Astrocyte (in vitro differentiated cells and primary cell): ENCODE measurements around the gene NACA2.

ENCODE experiments used
- EZH2 ChIP-seq: IDR thresholded peaks from 2 replicates; pipeline ENCODE4 v1.6.1; 2012; ENCODE audit warnings: mild to moderate bottlenecking, low read length, inconsistent platforms; ENCODE audit not compliant: insufficient read depth
- TF ChIP-seq, protein P1 (sequence below): IDR thresholded peaks from 2 replicates; pipeline ENCODE4 v1.5.1; 2011; ENCODE audit warnings: low read depth, mild to moderate bottlenecking, inconsistent platforms, low read length, moderate library complexity; ENCODE audit not compliant: insufficient read depth

GRCh38 chr17:61619493-61619892 lies 28.5 kb upstream of the NACA2 start:
- TF ChIP-seq, protein P1, sequence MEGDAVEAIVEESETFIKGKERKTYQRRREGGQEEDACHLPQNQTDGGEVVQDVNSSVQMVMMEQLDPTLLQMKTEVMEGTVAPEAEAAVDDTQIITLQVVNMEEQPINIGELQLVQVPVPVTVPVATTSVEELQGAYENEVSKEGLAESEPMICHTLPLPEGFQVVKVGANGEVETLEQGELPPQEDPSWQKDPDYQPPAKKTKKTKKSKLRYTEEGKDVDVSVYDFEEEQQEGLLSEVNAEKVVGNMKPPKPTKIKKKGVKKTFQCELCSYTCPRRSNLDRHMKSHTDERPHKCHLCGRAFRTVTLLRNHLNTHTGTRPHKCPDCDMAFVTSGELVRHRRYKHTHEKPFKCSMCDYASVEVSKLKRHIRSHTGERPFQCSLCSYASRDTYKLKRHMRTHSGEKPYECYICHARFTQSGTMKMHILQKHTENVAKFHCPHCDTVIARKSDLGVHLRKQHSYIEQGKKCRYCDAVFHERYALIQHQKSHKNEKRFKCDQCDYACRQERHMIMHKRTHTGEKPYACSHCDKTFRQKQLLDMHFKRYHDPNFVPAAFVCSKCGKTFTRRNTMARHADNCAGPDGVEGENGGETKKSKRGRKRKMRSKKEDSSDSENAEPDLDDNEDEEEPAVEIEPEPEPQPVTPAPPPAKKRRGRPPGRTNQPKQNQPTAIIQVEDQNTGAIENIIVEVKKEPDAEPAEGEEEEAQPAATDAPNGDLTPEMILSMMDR = no peak
- no peak for TF ChIP-seq EZH2
